Fibroblast of the aortic adventitia (primary cell): ENCODE results near the gene LRRFIP2. TPM values are rescaled to one million over a fixed set of nuclear protein-coding genes. Genes with fewer than 3 reads are reported as not detected.

ENCODE experiments used
- DNase-seq: peaks from one replicate; pipeline ENCODE4 v3.0.0-alpha.2; 2010; ENCODE audit warnings: low read depth
- H3K4me3 ChIP-seq: 2 replicates; pipeline ENCODE4 v1.5.1; 2011; ENCODE audit warnings: low read depth, mild to moderate bottlenecking, control low read depth, low read length, moderate library complexity
- total RNA-seq: library from RNA; depleted of rRNA; stranded (reverse); fragments of >200 nt; gene quantifications from 2 replicates; pipeline ENCODE4 v1.2.3, GENCODE V29; 2012; ENCODE audit warnings: low replicate concordance
- TF ChIP-seq, protein P1 (sequence below): IDR thresholded peaks from 2 replicates; pipeline ENCODE4 v1.5.1; 2011; ENCODE audit warnings: mild to moderate bottlenecking, low read length, control low read depth, inconsistent platforms; ENCODE audit not compliant: insufficient read depth

Gene LRRFIP2
- total RNA-seq, 1 donor, result 46.8 TPM

DNA sequence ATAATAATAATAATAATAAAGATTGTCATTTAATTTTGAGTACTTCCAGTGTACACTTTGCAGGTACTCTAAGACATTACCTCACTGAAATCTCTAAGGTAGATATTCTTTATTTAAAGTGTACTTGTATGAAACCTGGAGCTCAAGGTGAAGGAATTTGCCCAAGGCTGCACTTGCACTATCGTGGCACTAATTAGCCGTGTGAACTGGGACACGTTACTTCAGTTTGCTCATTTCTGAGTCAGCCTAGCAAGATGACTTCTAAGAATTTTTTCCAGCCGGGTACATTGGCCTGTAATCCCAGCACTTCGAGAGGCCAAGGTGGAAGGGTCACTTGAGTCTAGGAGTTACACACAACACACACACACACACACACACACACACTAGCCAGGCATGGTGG is 147.5 kb downstream of the LRRFIP2 start:
- H3K4me3 ChIP-seq, result no peak overlapping the region
- TF ChIP-seq, protein P1, sequence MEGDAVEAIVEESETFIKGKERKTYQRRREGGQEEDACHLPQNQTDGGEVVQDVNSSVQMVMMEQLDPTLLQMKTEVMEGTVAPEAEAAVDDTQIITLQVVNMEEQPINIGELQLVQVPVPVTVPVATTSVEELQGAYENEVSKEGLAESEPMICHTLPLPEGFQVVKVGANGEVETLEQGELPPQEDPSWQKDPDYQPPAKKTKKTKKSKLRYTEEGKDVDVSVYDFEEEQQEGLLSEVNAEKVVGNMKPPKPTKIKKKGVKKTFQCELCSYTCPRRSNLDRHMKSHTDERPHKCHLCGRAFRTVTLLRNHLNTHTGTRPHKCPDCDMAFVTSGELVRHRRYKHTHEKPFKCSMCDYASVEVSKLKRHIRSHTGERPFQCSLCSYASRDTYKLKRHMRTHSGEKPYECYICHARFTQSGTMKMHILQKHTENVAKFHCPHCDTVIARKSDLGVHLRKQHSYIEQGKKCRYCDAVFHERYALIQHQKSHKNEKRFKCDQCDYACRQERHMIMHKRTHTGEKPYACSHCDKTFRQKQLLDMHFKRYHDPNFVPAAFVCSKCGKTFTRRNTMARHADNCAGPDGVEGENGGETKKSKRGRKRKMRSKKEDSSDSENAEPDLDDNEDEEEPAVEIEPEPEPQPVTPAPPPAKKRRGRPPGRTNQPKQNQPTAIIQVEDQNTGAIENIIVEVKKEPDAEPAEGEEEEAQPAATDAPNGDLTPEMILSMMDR, result no peak
- no peak for DNase-seq

DNA sequence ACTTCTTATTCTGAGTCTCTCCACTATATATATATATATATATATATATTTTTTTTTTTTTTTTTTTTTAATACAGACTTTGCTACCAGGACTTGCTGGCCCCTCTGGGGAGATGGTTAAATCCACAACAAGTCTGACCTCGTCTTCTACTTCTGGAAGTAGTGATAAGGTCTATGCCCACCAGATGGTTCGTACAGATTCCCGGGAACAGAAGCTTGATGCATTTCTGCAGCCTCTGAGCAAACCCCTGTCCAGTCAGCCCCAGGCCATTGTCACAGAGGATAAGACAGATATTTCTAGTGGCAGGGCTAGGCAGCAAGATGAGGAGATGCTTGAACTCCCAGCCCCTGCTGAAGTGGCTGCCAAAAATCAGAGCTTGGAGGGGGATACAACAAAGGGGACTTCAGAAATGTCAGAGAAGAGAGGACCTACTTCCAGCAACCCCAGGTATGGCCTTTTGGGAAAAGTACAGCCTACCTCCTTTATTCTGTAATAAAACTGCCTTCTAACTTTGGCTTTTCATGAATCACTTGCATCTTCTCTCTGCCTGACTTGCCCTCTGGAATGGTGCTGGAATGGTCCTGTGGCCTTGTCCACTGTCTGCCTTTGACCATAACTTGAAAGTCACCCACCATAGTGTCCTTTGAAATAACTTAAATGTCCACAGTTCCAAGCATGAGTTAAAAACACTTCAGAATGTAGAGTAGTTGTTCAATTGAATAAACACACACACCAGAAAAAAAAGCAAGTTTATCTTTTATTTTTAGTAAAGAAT is 148.6 kb downstream of the LRRFIP2 start:
- DNase-seq, result no peak
- H3K4me3 ChIP-seq, result no peak overlapping the region
- TF ChIP-seq, protein P1, result no peak

DNA sequence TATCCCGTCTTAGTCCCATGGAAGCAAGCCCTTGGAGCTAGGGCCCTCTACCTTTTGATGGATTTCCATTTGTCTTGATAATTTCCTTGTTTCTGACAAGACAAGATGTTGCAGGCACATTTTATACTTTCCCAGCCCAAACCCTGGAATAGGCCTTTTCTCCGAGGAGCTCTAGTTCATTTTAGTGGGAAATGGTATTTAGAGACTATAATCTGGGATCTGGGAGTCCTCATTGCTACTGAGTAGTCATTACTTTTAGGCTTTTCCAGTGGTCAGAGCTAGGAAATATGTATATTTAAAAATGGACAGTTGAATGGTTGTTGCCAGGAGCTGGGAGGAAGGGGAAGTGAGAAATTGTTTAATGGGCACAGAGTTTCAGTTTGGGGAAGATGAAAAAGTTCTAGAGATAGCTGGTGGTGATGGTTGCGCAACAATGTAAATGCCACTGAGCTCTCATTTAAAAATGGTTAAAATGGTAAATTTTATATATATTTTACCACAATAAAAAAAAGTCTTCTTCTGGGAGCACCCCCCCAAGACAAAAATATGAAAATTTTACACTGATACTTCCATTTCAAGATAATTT is 149.5 kb downstream of the LRRFIP2 start:
- TF ChIP-seq, protein P1, result no peak
- no peak overlapping the region for H3K4me3 ChIP-seq
- DNase-seq, result no peak

DNA sequence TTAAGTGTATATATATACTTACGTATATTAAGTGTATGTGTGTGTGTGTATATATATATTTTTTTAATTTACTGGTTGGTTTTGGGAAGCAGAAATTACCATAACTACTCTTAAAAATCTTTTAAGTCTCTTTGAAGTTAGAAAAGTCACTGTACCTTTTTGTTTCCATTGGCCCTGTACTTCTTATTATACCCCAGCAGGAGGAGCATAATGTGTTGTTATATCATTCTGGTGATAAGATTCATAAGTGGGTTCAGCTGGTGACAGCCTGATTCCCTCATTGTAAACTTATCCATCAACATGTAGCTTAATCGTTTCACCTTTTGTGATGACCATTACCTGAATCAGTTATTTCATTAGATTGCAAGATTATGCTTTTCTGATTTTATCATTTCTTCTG is 150.3 kb downstream of the LRRFIP2 start:
- H3K4me3 ChIP-seq, result no peak overlapping the region
- TF ChIP-seq, protein P1, result peak; percentile 55
- peak; percentile 41 for DNase-seq

GRCh38 chr3:37017683-37018082 is 156.7 kb downstream of the LRRFIP2 start:
- no peak overlapping the region for H3K4me3 ChIP-seq
- no peak for DNase-seq

DNA sequence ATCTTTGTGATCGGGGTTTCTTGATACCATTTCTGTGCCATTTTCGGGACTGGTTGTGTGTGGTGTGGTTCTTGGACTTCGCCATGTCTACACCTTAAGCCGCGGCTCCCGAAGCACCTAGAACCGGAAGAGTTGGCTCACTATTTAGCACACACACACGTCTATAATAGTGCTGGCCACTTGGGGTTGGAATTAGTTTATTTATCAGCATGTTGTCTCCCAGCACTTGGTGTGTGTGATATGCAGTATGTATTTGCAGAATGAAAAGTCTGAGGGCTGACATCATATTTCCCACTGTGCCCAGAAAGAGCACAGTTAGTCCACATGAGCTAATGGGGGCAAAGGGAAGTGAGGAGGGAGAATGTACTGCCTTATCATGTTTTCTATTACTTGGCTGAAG is 157.5 kb downstream of the LRRFIP2 start:
- no peak overlapping the region for H3K4me3 ChIP-seq
- DNase-seq, result no peak
- TF ChIP-seq, protein P1, result no peak

More at GRCh38 chr3:37017683-37018082, 156.7 kb downstream of the LRRFIP2 start:
- TF ChIP-seq, protein P1, result no peak
